ENCODE data around the gene AP3B1. TPM values are rescaled to one million over a fixed set of nuclear protein-coding genes. Genes with fewer than 3 reads are reported as not detected.

AP3B1 gene
- total RNA-seq, 6 donors from 2014 or later, result 25.7 to 66.9 (median 37.8) TPM

DNA sequence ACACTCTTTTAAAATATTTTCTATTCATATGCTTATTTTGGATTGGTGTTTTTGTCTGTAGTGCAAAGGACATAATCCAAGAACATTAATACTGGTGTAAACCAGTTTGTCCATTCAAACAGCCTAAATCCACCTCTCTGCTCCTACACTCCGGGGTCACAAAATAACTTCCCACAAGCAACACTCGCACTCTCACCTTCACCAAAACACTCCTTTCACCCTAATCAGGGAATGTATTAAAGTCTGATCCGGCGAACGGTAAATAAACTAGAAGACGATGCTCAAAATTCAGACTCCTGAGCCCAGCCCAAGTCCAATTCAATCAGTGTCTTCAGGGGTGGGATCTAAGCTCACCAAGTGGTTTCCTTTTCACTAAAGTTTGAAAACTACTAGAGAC lies 649 bp downstream of the AP3B1 start:
- Histone ChIP-seq H3K27me3 (no peaks in the 10 kb centered on the region), H3K27ac (peak overlapping the region; percentile 85 to 95 (median 92)), H3K36me3 (no peaks in the 10 kb centered on the region), H3K9me3 (no peaks in the 10 kb centered on the region), H3K4me3 (peak overlapping the region; percentile 74 to 82 (median 75)), H3K4me1 (peaks cover 20 to 46% (median 30%) of the 10 kb centered on the region in 4 donors)
- WGBS, 2 donors, result 0 to 1% methylated on average over 6 of the region's 6 CpGs
- no peak for DNase-seq
- TF ChIP-seq, protein P1, sequence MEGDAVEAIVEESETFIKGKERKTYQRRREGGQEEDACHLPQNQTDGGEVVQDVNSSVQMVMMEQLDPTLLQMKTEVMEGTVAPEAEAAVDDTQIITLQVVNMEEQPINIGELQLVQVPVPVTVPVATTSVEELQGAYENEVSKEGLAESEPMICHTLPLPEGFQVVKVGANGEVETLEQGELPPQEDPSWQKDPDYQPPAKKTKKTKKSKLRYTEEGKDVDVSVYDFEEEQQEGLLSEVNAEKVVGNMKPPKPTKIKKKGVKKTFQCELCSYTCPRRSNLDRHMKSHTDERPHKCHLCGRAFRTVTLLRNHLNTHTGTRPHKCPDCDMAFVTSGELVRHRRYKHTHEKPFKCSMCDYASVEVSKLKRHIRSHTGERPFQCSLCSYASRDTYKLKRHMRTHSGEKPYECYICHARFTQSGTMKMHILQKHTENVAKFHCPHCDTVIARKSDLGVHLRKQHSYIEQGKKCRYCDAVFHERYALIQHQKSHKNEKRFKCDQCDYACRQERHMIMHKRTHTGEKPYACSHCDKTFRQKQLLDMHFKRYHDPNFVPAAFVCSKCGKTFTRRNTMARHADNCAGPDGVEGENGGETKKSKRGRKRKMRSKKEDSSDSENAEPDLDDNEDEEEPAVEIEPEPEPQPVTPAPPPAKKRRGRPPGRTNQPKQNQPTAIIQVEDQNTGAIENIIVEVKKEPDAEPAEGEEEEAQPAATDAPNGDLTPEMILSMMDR (IDR thresholded peaks at IDR 0.05), result no peak
- TF ChIP-seq EP300 (IDR thresholded peaks at IDR 0.05) (no peak), POLR2AphosphoS5 (IDR thresholded peaks at IDR 0.05) (no peak), POLR2A (IDR thresholded peaks at IDR 0.05) (no peak)
- ATAC-seq (ENCODE audit: low FRiP score in 2 of 2), result no peak

DNA sequence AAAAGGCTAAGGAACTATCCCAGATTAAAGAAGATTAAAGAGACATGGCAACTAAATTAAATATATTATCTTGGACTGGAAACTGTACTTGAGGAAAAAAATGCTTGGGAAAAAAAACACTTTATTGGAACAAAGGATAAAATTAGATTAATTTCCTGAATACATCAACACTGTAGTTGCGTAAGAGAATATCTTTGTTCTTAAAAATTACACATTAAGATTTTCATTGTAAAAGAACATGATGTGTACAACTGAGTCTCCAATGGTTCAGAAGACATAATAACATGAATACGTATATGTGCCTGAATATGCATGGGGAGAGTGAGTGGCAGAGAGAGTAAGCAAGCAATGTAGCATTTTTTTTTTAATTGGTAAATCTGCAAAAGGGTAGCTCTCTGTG lies 2.8 kb downstream of the AP3B1 start:
- Histone ChIP-seq H3K4me3 (no peak overlapping the region), H3K27me3 (no peaks in the 10 kb centered on the region), H3K27ac (no peak overlapping the region), H3K9me3 (no peaks in the 10 kb centered on the region), H3K4me1 (peaks cover 28 to 58% (median 32%) of the 10 kb centered on the region in 4 donors), H3K36me3 (no peaks in the 10 kb centered on the region)
- 79 to 82% methylated on average over 2 of the region's 2 CpGs for WGBS, 2 donors
- ATAC-seq (ENCODE audit: low FRiP score in 2 of 2), result no peak
- TF ChIP-seq POLR2A (IDR thresholded peaks at IDR 0.05) (no peak), EP300 (IDR thresholded peaks at IDR 0.05) (no peak), POLR2AphosphoS5 (IDR thresholded peaks at IDR 0.05) (no peak)
- TF ChIP-seq, protein P1 (IDR thresholded peaks at IDR 0.05), result no peak
- no peak for DNase-seq

DNA sequence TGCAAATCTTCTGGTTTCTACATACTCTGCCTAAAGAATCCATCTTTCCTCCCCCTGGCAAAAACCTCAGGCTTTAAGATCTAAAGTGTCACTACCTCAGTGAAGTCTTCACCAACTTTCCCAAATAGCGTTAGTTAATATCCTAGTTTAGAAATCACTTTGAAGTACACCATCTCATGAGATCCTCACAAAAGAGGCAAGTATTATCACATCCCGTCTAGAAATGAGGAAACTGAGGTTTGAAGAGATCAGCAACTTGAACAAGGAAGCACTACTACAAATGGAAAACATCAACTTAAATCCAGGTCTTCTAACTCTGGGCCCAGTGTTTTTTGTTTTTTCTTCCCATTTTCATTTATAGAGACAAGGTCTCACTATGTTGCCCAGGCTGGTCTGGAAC lies 4.6 kb downstream of the AP3B1 start:
- no peaks in the 10 kb centered on the region for H3K36me3 ChIP-seq
- peaks cover 19 to 49% (median 27%) of the 10 kb centered on the region in 4 donors for H3K4me1 ChIP-seq
- no peak for ATAC-seq (ENCODE audit: low FRiP score in 2 of 2)
- peak overlapping the region in 1 of 4 donors; percentile 6 for H3K27ac ChIP-seq
- TF ChIP-seq POLR2A (IDR thresholded peaks at IDR 0.05), result no peak
- TF ChIP-seq, protein P1 (IDR thresholded peaks at IDR 0.05), result no peak
- TF ChIP-seq POLR2AphosphoS5 (IDR thresholded peaks at IDR 0.05), result no peak
- TF ChIP-seq EP300 (IDR thresholded peaks at IDR 0.05), result no peak
- 56 to 64% methylated on average over 2 of the region's 2 CpGs for WGBS, 2 donors
- no peaks in the 10 kb centered on the region for H3K27me3 ChIP-seq
- H3K9me3 ChIP-seq, result no peaks in the 10 kb centered on the region
- H3K4me3 ChIP-seq, result no peak overlapping the region
- no peak for DNase-seq

DNA sequence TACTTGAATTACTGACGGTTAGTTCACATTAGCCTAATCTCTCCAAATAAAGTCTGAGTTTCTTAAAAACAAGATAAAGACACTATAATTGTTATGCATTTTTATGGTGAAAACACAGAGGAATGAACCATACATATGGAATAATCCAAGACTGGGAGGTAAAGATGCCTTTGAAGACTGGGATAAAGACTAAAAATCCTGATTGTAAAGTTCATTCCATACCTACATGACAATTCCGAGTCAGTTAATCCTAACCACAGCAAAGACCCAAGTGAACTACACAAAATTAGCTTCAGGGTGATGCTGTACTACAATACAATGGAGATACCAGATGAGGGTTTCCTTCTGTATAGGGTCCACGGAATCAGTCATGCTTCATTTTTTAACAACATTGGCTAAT lies 6.3 kb downstream of the AP3B1 start:
- H3K27ac ChIP-seq, result no peak overlapping the region
- ATAC-seq (ENCODE audit: low FRiP score in 2 of 2), result no peak
- TF ChIP-seq POLR2A (IDR thresholded peaks at IDR 0.05) (no peak), EP300 (IDR thresholded peaks at IDR 0.05) (no peak), POLR2AphosphoS5 (IDR thresholded peaks at IDR 0.05) (no peak)
- TF ChIP-seq, protein P1 (IDR thresholded peaks at IDR 0.05), result no peak

DNA sequence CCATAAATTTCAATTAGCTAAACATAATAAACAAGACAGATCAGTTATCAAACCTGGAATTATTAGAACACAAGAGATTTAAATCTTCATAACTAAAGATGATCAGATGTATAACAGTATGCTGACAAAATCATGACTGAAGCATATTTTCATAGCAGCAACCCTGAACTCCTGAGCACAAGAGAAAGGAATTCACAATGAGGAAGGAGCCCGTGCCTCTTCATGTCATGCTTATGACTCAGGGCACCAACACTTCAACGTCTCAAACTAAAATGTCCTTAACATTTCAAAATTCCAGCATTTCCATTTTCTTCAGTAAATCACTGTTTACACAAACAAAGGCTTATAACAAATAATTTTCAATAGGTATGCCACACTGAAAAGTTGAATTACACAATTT lies 6.7 kb downstream of the AP3B1 start:
- Histone ChIP-seq H3K4me3 (no peak overlapping the region), H3K9me3 (no peaks in the 10 kb centered on the region), H3K4me1 (peaks cover 9 to 37% (median 19%) of the 10 kb centered on the region in 4 donors), H3K27ac (no peak overlapping the region), H3K36me3 (no peaks in the 10 kb centered on the region), H3K27me3 (no peaks in the 10 kb centered on the region)
- peak in 1 of 2 donors; percentile 48 for DNase-seq
- ATAC-seq (ENCODE audit: low FRiP score in 2 of 2), result peak in 1 of 2 donors; percentile 81
- TF ChIP-seq POLR2AphosphoS5 (IDR thresholded peaks at IDR 0.05) (no peak), POLR2A (IDR thresholded peaks at IDR 0.05) (no peak), EP300 (IDR thresholded peaks at IDR 0.05) (no peak)
- TF ChIP-seq, protein P1 (IDR thresholded peaks at IDR 0.05), result no peak
- WGBS, 2 donors, result 30 to 55% methylated on average over 2 of the region's 2 CpGs

More for the DNA sequence above, 6.3 kb downstream of the AP3B1 start:
- Histone ChIP-seq H3K4me3 (no peak overlapping the region), H3K4me1 (peaks cover 13 to 41% (median 23%) of the 10 kb centered on the region in 4 donors), H3K27me3 (no peaks in the 10 kb centered on the region), H3K9me3 (no peaks in the 10 kb centered on the region), H3K36me3 (no peaks in the 10 kb centered on the region)
- WGBS, 2 donors, result 82 to 97% methylated on average over 3 of the region's 3 CpGs
- no peak for DNase-seq

Data from upper lobe of left lung (tissue), 6 donors.